Activated CD8-positive, alpha-beta memory T cell treated with anti-CD3 and anti-CD28 coated beads, Interleukin-2, amount 50 U/mL, for 1 hour (primary cell): Measurements from ENCODE around the gene LTO1.

Source experiments
- DNase-seq: peaks from one replicate; pipeline ENCODE4 v3.0.0-alpha.2; 2020; ENCODE audit errors: extremely low read depth

LTO1 gene

DNA sequence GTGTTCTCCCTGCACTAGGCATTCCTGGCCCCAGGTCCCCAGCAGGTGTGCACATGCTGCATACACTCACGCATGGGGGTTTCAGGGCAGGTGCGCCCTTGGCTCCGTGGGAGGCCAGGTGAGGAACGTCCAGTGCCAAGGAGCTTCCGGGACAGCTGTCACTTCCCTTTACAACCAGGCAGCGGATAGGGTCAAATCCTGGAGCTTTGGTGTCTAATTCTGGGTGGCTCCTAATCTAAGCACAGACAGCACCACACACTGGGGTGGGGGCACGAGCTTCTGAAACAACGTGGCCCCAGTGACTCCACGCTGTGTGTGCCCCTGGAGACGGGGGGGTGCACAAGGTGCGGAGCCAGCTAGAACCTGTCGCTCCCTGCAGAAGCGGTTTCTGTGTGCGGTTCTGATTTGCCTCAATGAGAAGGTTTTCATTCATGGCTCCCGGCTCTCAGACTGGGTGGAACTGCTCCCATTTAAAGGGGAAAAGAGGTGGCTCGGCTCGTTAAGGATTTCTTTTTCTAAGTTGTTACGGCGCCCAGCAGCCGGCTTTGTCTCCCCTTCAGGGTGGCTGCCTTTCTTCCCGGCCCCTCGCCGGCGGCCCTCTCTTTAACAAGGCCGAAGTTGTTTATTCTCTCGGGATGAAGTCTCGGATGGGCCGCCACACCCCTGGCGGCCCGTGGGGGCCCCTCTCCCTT lies 29.2 kb downstream of the LTO1 start:
- no peak for DNase-seq

GRCh38 chr11:69644962-69645675 lies 30.0 kb downstream of the LTO1 start:
- no peak for DNase-seq

GRCh38 chr11:69644071-69644961 lies 30.8 kb downstream of the LTO1 start:
- DNase-seq, result no peak

GRCh38 chr11:69643646-69644045 lies 31.5 kb downstream of the LTO1 start:
- no peak for DNase-seq

- DNase-seq, result peak; percentile 14
These were observed 32.1 kb downstream of the LTO1 start for GRCh38 chr11:69642913-69643632.

DNA sequence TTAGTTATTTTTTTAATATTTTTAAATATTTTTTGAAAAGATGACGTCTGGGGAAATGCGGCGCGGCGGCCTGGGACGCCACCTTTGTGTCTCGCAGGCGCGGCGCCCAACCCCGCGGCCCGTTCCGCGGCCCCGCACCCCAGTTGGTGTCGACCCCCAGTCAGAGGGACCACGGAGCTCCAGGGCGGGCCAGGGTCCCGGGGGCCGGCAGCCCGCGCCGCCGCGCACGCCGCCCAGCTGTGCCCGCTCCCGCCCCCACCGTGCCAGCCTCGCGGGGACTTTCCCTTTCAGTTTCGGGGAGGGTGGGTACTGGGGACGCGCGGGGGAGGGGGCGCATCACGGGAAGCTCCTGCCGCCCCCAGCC lies 32.6 kb downstream of the LTO1 start:
- DNase-seq, result no peak

DNA sequence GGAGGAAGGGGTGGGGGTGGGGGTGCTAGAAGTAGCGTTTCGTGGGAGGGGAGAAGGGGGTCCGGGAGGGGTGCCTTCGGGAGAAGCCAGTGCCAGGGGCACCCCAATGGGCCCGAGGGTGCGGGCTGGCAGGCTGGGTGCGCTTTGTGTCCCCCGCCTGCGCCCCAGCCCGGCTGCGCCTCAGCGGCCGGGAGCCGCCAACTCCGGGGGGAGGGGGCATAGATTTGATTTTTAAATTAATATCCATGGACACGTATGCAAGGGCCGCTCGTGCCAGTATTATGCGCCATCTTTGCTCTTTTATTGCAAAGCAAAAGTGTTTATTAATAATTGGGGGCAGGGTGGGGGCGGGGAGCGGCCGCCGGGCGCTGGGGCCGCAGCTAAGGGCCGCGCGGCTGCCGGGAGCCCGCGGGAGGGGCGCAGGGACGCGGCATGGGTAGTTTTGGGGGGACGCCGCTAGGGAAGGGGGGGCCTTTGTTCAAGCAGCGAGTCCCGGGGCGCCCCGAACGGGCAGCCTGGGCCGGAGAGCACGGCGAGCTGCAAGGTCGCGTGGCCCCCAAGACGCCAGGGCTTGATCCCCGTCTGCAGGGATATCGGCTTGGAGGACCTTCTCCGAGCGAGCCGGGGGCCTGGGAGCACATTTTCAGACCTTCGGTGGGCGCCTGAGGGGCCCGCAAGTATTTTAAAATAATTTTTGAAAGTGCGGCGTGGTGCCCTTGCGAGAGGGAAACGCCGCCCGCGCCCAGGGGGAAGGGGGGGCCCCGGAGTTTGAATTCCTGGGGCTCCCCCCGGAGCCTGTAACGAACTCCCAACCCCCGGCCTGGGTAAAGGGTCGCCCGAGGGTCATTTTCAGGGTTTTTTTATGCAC lies 33.2 kb downstream of the LTO1 start:
- no peak for DNase-seq

DNA sequence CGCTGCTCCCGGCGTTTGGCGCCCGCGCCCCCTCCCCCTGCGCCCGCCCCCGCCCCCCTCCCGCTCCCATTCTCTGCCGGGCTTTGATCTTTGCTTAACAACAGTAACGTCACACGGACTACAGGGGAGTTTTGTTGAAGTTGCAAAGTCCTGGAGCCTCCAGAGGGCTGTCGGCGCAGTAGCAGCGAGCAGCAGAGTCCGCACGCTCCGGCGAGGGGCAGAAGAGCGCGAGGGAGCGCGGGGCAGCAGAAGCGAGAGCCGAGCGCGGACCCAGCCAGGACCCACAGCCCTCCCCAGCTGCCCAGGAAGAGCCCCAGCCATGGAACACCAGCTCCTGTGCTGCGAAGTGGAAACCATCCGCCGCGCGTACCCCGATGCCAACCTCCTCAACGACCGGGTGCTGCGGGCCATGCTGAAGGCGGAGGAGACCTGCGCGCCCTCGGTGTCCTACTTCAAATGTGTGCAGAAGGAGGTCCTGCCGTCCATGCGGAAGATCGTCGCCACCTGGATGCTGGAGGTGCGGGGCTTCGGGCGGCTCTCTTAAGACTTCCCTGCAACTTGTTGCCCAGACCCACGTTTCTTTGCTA lies 34.1 kb downstream of the LTO1 start, which contains the start of gene CCND1:
TSS of gene CCND1 (plus strand) at position 162 of the 587 bp plus-strand sequence. CDS start at position 320, 158 bp downstream.
- no peak for DNase-seq

GRCh38 chr11:69640260-69640994 lies 34.7 kb downstream of the LTO1 start:
- no peak for DNase-seq

- no peak for DNase-seq
These were observed 35.3 kb downstream of the LTO1 start for GRCh38 chr11:69639831-69640230.

- no peak for DNase-seq
These were observed 36.0 kb downstream of the LTO1 start for GRCh38 chr11:69638941-69639681.

GRCh38 chr11:69637941-69638871 lies 36.9 kb downstream of the LTO1 start:
- DNase-seq, result no peak

DNA sequence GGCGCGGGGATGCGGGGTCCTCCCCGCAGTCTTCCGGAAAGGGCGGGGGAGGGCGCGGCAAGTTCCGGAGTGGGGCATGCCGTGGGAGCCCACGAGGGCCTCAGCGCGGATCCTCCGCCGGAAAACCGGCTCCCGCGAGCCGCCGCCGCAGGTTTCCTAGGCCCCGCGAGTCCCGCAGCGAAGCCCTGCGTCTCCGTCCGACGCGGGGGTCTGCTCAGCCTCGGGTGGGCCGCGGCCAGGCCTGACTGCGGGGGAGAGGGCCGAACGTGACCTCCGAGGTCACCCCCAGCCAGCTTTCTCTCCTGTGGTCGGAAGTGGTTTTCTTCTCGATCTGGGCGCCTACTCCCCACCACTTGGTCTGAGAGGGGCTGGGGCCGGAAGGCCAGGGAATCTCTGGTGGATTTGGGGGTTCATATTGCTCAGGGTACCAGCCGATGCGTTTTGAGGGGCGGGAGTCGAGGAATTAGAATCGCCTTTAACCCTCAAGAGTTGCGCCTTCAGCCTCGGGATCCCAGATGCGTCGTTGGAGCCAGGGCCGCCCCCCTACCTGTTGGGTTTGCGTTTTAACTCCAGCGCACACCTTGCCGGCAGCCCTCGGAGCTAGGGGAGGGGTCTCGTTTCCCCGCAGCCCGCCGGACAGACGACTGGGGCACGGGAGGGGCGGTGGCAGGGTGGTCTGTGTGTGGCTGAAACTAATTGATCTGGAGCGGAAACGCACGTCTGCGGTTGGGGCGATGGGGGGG lies 37.8 kb downstream of the LTO1 start:
- DNase-seq, result no peak

DNA sequence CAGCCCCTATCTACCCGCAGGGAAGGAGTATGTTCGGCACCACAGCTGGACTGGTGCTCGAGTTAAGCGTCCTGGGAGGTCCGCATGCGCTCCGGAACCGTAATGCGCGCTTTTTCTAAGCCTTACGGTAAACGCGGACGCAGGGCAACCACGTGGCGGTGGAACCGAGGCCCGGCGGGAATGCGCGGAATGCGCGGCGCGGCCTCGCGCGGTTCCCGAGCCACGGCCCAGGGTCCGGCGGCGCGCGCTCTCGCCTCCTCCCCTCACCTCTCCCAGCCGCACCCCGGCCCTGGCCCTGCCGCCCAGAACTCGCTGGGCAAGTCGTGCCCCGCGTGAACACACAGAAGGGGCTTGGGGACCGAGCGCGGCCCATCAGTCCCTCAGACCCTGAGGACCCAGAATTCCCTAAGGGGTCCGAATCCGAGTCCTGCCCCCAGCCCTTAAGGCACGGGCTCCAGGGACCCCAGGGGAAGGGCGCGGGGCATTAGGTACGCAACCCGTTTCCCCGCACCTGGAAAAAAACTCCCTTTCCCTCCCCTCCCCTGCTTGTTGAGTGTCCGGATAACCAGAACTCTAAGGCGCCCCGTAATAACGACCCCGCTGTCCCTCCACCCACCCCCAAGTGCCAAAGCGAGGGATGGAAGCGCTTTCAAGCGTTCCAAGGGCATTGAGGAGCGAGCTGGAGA lies 38.5 kb downstream of the LTO1 start:
- DNase-seq, result no peak

GRCh38 chr11:69635804-69636511 lies 39.2 kb downstream of the LTO1 start:
- no peak for DNase-seq

DNA sequence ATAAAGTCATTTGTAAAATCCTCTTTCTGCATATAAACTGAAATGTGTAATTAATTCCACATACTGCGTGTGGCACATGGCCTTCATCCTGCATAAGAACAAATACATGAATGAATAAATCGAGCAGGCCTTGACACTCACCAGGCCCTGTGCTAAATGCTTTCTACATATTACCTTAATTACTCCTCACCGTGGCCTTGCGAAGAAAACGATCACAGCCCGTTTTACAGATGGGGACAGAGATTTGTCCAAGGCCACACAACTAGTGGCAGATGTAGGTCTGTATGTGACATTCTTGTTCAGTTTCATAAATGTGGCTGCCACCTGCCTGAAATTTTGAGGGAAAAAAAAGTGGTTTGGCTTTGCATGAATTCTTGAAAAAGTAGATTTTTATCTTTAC lies 40.0 kb downstream of the LTO1 start:
- DNase-seq, result no peak
